Prostate gland (tissue), 2 donors: ENCODE data around the gene SUPT7L. TPM values are rescaled to one million over a fixed set of nuclear protein-coding genes. Genes with fewer than 3 reads are reported as not detected.

ENCODE experiments used
- DNase-seq: peaks from one replicate; pipeline ENCODE4 v3.0.0-alpha.2; 2019; ENCODE audit warnings: low spot score
- H3K27ac ChIP-seq, 2 donors: fragments of 200-600 bp; sonication (generic); 2 replicates each; pipeline ENCODE4 v1.5.1; 2017 to 2019
- H3K27me3 ChIP-seq: fragments of 200-600 bp; sonication (generic); replicated peaks from 2 replicates; pipeline ENCODE4 v1.5.1; 2019; ENCODE audit not compliant: insufficient read depth
- H3K36me3 ChIP-seq, 2 donors: fragments of 200-600 bp; sonication (generic); 1 replicate in 1 of 2; 2 replicates in 1 of 2; pipeline versions ENCODE4 v1.5.1 to v1.8.1; 2017 to 2019
- H3K4me1 ChIP-seq: fragments of 200-600 bp; sonication (generic); replicated peaks from 2 replicates; pipeline ENCODE4 v1.5.1; 2019
- H3K4me3 ChIP-seq, 2 donors: fragments of 200-600 bp; sonication (generic); 2 replicates each; pipeline ENCODE4 v1.5.1; 2017 to 2019
- H3K9me3 ChIP-seq: fragments of 200-600 bp; sonication (generic); 2 replicates; pipeline ENCODE4 v1.5.1; 2017
- POLR2A ChIP-seq: fragments of 450-650 bp; IDR thresholded peaks from one replicate; pipeline ENCODE4 v1.6.1; 2016; ENCODE audit warnings: antibody characterized with exemption, mild to moderate bottlenecking
- POLR2AphosphoS5 ChIP-seq: sonication (generic); formaldehyde crosslinking; IDR thresholded peaks from one replicate; pipeline ENCODE4 v1.6.1; 2017; ENCODE audit warnings: antibody characterized with exemption
- WGBS: methylation state at CpG from one replicate; pipeline ENCODE4 v1.1.5; 2018; 5-methylcytosine and 5-hydroxymethylcytosine counted together
- intact Hi-C: fragments of 100-400 bp; cut with DNase I; formaldehyde crosslinking; loops from one replicate; pipeline ENCODE4 v1.14.2; 2022
- total RNA-seq, 2 donors: library from RNA; depleted of rRNA; stranded (reverse); fragments of >200 nt; gene quantifications; one replicate each; pipeline ENCODE4 v1.1.0, GENCODE V29; 2016
- TF ChIP-seq, protein P1 (sequence below), 4 experiments: fragments of 200-600 bp in 2 of 4; fragments of 450-650 bp in 2 of 4; sonication (generic) in 2 of 4; IDR thresholded peaks; 1 replicate in 3 of 4; 2 replicates in 1 of 4; pipeline ENCODE4 v1.5.1; 2016 to 2019; ENCODE audit warnings: antibody characterized with exemption in 4 of 4, mild to moderate bottlenecking in 2 of 4, moderate library complexity in 2 of 4

The SUPT7L gene
- 10 to 100 TPM; 18.6 to 34.2 TPM for total RNA-seq

DNA sequence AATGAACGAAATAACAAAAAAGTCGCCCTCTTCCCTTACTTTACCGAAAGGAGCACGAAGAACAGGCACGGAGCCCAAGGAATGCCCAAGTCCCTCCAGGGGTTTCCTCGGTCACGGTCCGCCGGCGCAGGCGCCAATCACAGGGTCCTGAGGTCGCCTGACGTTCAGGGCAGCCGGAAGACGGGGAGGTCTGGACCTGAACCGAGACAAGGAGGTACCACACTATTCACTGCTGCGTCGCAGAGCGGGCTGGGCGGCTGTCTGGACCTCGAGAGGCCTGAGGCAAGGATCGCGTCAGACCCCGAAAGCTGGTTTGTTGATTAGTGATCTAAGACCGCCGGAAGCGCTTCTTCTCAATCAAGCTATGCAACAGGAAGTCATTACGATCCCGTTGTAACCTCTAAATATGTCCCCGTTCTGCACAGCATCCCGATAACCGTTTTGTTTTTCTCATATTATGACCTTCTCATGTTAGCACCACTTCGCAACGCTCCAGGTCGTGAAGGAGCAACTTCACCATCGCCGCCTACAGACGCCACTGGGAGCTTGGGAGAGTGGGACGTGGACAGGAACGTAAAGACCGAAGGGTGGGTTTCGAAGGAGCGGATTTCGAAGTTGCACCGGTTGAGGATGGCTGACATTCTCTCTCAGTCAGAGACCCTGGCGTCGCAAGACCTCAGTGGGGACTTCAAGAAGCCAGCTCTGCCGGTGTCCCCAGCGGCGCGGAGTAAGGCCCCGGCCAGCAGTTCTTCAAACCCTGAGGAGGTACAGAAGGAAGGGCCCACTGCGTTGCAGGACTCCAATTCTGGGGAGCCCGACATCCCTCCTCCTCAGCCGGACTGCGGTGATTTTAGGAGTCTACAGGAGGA is at the start of gene SUPT7L, which contains the start of gene SLC4A1AP:
SUPT7L (minus strand) TSS at position 330 of the 869 bp plus-strand sequence. CDS start 1,422 bp downstream, outside the sequence.
SLC4A1AP (plus strand) TSS at position 605 of the 869 bp plus-strand sequence; CDS start at position 631, 26 bp downstream.
- Histone ChIP-seq H3K9me3 (no peaks in the 10 kb centered on the region), H3K4me3 (peak within 1 kb of the TSS; percentile 66 to 90), H3K36me3 (peaks cover 0 to under 1% of the 10 kb centered on the region in 2 donors), H3K27ac (peak within 1 kb of the TSS; percentile 86 to 93), H3K27me3 (no peaks in the 10 kb centered on the region), H3K4me1 (peaks cover 6% of the 10 kb centered on the region)
- intact Hi-C loops, result no loop called here
- TF ChIP-seq POLR2AphosphoS5, result peak; percentile 91
- TF ChIP-seq, protein P1, sequence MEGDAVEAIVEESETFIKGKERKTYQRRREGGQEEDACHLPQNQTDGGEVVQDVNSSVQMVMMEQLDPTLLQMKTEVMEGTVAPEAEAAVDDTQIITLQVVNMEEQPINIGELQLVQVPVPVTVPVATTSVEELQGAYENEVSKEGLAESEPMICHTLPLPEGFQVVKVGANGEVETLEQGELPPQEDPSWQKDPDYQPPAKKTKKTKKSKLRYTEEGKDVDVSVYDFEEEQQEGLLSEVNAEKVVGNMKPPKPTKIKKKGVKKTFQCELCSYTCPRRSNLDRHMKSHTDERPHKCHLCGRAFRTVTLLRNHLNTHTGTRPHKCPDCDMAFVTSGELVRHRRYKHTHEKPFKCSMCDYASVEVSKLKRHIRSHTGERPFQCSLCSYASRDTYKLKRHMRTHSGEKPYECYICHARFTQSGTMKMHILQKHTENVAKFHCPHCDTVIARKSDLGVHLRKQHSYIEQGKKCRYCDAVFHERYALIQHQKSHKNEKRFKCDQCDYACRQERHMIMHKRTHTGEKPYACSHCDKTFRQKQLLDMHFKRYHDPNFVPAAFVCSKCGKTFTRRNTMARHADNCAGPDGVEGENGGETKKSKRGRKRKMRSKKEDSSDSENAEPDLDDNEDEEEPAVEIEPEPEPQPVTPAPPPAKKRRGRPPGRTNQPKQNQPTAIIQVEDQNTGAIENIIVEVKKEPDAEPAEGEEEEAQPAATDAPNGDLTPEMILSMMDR (IDR thresholded peaks at IDR 0.05), result peak in 1 of 4 experiments; percentile 8
- TF ChIP-seq POLR2A, result peak; percentile 20
- peak; percentile 60 for DNase-seq
- WGBS, result under 1% methylated on average over 52 of the region's 56 CpGs

GRCh38 chr2:27713201-27713600 is 49.8 kb upstream of the SUPT7L start:
- intact Hi-C loops, result no loop called here
- DNase-seq, result no peak
- Histone ChIP-seq H3K4me1 (no peaks in the 10 kb centered on the region), H3K4me3 (no peak overlapping the region), H3K36me3 (no peaks in the 10 kb centered on the region), H3K27me3 (no peaks in the 10 kb centered on the region), H3K9me3 (no peaks in the 10 kb centered on the region), H3K27ac (no peak overlapping the region)
- 93% methylated on average over 5 of the region's 5 CpGs for WGBS
- TF ChIP-seq, protein P1 (IDR thresholded peaks at IDR 0.05), result no peak
- TF ChIP-seq POLR2A (no peak), POLR2AphosphoS5 (no peak)

- no peak for TF ChIP-seq POLR2AphosphoS5
- TF ChIP-seq POLR2A, result no peak
- TF ChIP-seq, protein P1 (IDR thresholded peaks at IDR 0.05), result no peak
- intact Hi-C loops, result no loop called here
- WGBS, result 100% methylated on average over 1 of the region's 1 CpG
- H3K4me3 ChIP-seq, result no peak overlapping the region
- H3K27me3 ChIP-seq, result no peaks in the 10 kb centered on the region
- H3K9me3 ChIP-seq, result no peaks in the 10 kb centered on the region
- no peaks in the 10 kb centered on the region for H3K36me3 ChIP-seq
- H3K4me1 ChIP-seq, result no peaks in the 10 kb centered on the region
- DNase-seq, result no peak
- H3K27ac ChIP-seq, result no peak overlapping the region
Measured at GRCh38 chr2:27712522-27712921, 49.1 kb upstream of the SUPT7L start.

DNA sequence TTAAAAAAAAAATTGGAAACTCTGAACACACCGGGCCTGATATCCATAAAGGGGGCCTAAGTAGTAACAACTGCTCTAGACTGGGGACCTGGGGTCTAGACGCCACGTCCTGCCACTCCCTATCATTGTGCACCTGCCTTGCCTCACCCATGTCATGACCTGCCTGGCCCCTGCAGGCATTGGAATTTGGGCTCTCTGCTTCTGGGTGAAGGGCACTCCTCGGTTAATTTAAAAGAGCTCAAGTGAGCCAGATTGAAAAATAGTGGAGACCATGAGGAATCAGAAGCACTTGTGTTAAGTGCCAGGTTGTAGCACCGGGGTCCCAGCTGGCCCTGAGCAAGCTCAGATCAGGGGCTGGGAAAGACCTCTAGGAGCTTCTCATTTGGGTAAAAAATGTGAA is 48.4 kb upstream of the SUPT7L start:
- TF ChIP-seq POLR2AphosphoS5, result no peak
- TF ChIP-seq, protein P1 (IDR thresholded peaks at IDR 0.05), result no peak
- no peak for TF ChIP-seq POLR2A
- Histone ChIP-seq H3K4me3 (no peak overlapping the region), H3K27me3 (no peaks in the 10 kb centered on the region), H3K4me1 (peaks cover 6% of the 10 kb centered on the region), H3K9me3 (no peaks in the 10 kb centered on the region), H3K36me3 (no peaks in the 10 kb centered on the region), H3K27ac (no peak overlapping the region)
- intact Hi-C loops, result no loop called here
- no peak for DNase-seq
- 74% methylated on average over 5 of the region's 5 CpGs for WGBS
